Suprapubic skin (tissue), 4 donors: Measurements from ENCODE around the gene TIMP2. TPM values are rescaled to one million over a fixed set of nuclear protein-coding genes. Genes with fewer than 3 reads are reported as not detected.
"Not testable (repeated sequence)": the region's sequence is repeated elsewhere in the genome, so short reads cannot be mapped to it uniquely, and the experiment has no call there.

Source experiments
- DNase-seq, 2 donors: peaks; one replicate each; pipeline ENCODE4 v3.0.0-alpha.2; 2019; ENCODE audit warnings: low spot score in 2 of 2
- H3K27ac ChIP-seq: fragments of 200-600 bp; sonication (generic); one replicate; pipeline ENCODE4 v1.5.1; 2019
- H3K27me3 ChIP-seq: fragments of 200-600 bp; sonication (generic); one replicate; pipeline ENCODE4 v1.5.1; 2019
- H3K36me3 ChIP-seq: fragments of 200-600 bp; sonication (generic); one replicate; pipeline ENCODE4 v1.5.1; 2019
- H3K4me1 ChIP-seq: fragments of 200-600 bp; sonication (generic); one replicate; pipeline ENCODE4 v1.5.1; 2019
- H3K4me3 ChIP-seq: fragments of 200-600 bp; sonication (generic); one replicate; pipeline ENCODE4 v1.5.1; 2019; ENCODE audit warnings: mild to moderate bottlenecking
- H3K9me3 ChIP-seq: fragments of 200-600 bp; sonication (generic); one replicate; pipeline ENCODE4 v1.5.1; 2019
- EP300 ChIP-seq: sonication (generic); formaldehyde crosslinking; IDR thresholded peaks from one replicate; pipeline ENCODE4 v1.6.1; 2017; ENCODE audit warnings: antibody characterized with exemption
- POLR2A ChIP-seq, 2 donors: fragments of 450-650 bp; IDR thresholded peaks; one replicate each; pipeline ENCODE4 v1.6.1; 2017; ENCODE audit warnings: antibody characterized with exemption in 2 of 2, mild to moderate bottlenecking in 2 of 2, moderate library complexity in 2 of 2
- POLR2AphosphoS5 ChIP-seq, 3 donors: sonication (generic); formaldehyde crosslinking; IDR thresholded peaks; one replicate each; pipeline ENCODE4 v1.6.1; 2017; ENCODE audit warnings: antibody characterized with exemption in 3 of 3
- WGBS: methylation state at CpG from one replicate; pipeline ENCODE4 v1.1.5; 2018; 5-methylcytosine and 5-hydroxymethylcytosine counted together
- total RNA-seq, 4 donors: library from RNA; depleted of rRNA; stranded (reverse); fragments of >200 nt; gene quantifications; one replicate each; pipeline ENCODE4 v1.1.0, GENCODE V29; 2016
- TF ChIP-seq, protein P1 (sequence below), 2 donors: fragments of 200-600 bp in 1 of 2; fragments of 450-650 bp in 1 of 2; sonication (generic) in 1 of 2; IDR thresholded peaks; one replicate each; pipeline ENCODE4 v1.5.1; 2016 to 2019; ENCODE audit warnings: antibody characterized with exemption in 2 of 2, mild to moderate bottlenecking in 1 of 2, moderate library complexity in 1 of 2

Gene TIMP2
- total RNA-seq, 4 donors from 2014 or later, result 48.4 to 114 (median 76.0) TPM

DNA sequence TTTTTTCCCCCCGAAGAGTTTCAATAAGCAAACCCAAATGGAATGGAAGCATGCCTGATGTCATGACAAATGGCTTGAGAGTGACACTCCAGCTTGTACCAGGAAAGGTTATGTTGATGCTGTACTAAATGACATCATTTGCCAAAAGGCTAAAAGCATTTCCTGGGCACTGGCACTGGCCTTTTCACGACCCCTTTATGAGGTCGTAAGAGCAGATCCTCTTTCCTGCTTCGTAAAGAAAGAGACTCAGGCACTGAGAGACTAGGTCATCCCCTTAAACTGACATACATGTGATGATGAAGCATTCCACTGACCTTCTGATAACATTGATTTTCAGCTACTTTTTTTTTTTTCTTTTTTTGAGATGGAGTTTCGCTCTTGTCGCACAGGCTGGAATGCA is 52.7 kb downstream of the TIMP2 start:
- Histone ChIP-seq H3K27ac (no peak overlapping the region), H3K36me3 (peaks cover 44% of the 10 kb centered on the region), H3K9me3 (no peaks in the 10 kb centered on the region), H3K27me3 (no peaks in the 10 kb centered on the region), H3K4me3 (no peak overlapping the region), H3K4me1 (peaks cover 32% of the 10 kb centered on the region)
- no peak for DNase-seq
- WGBS, result 86% methylated on average over 6 of the region's 6 CpGs
- TF ChIP-seq POLR2A (IDR thresholded peaks at IDR 0.05), result no peak
- TF ChIP-seq, protein P1, sequence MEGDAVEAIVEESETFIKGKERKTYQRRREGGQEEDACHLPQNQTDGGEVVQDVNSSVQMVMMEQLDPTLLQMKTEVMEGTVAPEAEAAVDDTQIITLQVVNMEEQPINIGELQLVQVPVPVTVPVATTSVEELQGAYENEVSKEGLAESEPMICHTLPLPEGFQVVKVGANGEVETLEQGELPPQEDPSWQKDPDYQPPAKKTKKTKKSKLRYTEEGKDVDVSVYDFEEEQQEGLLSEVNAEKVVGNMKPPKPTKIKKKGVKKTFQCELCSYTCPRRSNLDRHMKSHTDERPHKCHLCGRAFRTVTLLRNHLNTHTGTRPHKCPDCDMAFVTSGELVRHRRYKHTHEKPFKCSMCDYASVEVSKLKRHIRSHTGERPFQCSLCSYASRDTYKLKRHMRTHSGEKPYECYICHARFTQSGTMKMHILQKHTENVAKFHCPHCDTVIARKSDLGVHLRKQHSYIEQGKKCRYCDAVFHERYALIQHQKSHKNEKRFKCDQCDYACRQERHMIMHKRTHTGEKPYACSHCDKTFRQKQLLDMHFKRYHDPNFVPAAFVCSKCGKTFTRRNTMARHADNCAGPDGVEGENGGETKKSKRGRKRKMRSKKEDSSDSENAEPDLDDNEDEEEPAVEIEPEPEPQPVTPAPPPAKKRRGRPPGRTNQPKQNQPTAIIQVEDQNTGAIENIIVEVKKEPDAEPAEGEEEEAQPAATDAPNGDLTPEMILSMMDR (IDR thresholded peaks at IDR 0.05), result no peak

DNA sequence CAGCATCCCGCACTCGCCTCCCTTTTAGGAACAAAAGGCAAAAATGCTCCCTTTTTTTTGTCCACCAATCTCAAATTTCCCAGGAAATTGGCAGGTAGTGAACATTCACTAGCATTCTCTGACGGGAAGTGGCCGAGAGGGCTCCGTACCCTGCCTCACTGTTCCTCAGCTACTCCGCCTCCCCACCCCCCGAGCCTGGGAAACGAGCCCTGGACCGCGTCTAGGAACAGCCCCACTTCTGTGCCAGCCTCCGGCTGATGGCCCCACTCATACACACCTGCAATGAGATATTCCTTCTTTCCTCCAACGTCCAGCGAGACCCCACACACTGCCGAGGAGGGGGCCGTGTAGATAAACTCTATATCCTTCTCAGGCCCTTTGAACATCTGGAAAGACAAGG is 54.6 kb downstream of the TIMP2 start:
- TF ChIP-seq EP300, result no peak
- TF ChIP-seq, protein P1 (IDR thresholded peaks at IDR 0.05), result no peak
- TF ChIP-seq POLR2AphosphoS5 (IDR thresholded peaks at IDR 0.05), result no peak
- TF ChIP-seq POLR2A (IDR thresholded peaks at IDR 0.05), result no peak
- Histone ChIP-seq H3K4me3 (no peak overlapping the region), H3K27me3 (no peaks in the 10 kb centered on the region), H3K27ac (no peak overlapping the region), H3K4me1 (peaks cover 33% of the 10 kb centered on the region), H3K36me3 (peaks cover 44% of the 10 kb centered on the region), H3K9me3 (no peaks in the 10 kb centered on the region)
- WGBS, result 80% methylated on average over 15 of the region's 15 CpGs
- no peak for DNase-seq

DNA sequence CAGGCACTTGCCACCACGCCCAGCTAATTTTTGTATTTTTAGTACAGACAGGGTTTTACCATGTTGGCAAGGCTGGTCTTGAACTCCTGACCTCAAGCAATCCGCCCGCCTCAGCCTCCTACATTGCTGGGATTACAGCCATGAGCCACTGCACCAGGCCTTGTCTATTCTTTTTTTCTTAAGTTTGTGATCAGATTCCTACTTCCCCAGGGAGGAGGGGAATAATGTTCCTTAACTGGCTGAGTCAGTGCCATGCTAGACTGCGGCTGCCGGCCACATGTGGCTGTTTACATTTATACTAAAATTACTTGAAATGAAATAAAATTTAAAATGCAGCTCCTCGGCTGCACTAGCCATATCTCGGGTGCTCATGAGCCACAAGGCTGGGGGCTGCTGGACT is 56.8 kb downstream of the TIMP2 start:
- H3K36me3 ChIP-seq, result peaks cover 40% of the 10 kb centered on the region
- H3K27me3 ChIP-seq, result no peaks in the 10 kb centered on the region
- no peak overlapping the region for H3K27ac ChIP-seq
- 62% methylated on average over 7 of the region's 7 CpGs for WGBS
- no peaks in the 10 kb centered on the region for H3K9me3 ChIP-seq
- TF ChIP-seq POLR2A (IDR thresholded peaks at IDR 0.05) (no peak), POLR2AphosphoS5 (IDR thresholded peaks at IDR 0.05) (no peak), EP300 (no peak)
- TF ChIP-seq, protein P1 (IDR thresholded peaks at IDR 0.05), result no peak
- H3K4me1 ChIP-seq, result peaks cover 27% of the 10 kb centered on the region
- H3K4me3 ChIP-seq, result no peak overlapping the region
- no peak for DNase-seq

DNA sequence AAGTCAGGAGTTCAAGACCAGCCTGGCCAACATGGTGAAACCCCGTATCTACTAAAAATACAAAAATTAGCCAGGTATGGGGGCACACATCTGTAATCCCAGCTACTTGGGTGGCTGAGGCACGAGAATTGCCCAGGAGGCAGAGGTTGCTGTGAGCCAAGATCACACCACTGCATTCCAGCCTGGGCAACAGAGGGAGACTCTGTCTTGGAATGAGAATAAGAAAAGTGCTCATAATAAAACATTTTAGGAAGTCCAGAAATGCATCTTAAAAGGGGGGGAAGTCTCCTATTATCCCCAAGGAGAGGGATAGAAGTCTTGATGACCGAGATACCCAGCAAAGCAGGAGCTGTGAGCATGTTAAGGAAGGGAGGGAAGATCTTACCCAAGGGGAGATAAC is 58.1 kb downstream of the TIMP2 start:
- WGBS, result 80% methylated on average over 3 of the region's 3 CpGs
- not testable (repeated sequence) for DNase-seq, H3K4me3 ChIP-seq, H3K9me3 ChIP-seq, H3K27me3 ChIP-seq
- H3K4me1 ChIP-seq, result peaks cover 33% of the 10 kb centered on the region
- H3K36me3 ChIP-seq, result peaks cover 27% of the 10 kb centered on the region
- peak overlapping the region; percentile 51 for H3K27ac ChIP-seq

DNA sequence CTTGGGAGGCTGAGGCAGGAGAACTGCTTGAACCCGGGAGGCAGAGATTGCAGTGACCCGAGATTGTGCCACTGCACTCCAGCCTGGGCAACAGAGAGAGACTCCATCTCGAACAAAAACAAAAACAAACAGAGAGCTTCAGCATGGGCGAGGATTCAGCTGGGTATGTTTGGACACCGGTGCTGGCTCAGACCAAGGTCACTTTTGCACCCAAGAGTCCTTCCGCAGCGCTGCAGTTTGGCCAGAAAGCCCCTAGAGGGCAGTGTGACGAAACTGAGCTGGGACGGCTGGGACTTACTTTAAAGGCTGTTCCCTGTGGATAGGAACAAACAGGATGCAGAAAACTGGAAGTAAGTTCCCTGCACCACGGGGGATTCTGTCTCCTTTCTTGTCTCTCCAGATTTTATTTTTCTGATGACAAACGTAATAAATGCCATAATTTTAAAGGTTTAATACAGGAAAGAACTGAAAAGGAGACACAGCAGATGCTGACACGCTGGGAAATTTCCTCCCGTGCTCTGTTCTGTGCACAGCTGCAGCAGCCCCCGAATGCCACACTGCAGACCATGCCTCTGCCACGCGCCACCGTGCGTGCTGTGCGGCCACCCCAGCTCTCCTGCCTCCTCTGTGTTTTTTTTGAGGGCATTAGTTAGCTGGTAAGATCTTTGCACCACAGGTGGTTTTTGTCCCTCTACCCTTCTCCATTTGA is 59.4 kb downstream of the TIMP2 start:
- no peaks in the 10 kb centered on the region for H3K27me3 ChIP-seq
- H3K4me1 ChIP-seq, result peaks cover 41% of the 10 kb centered on the region
- DNase-seq, result peak in 1 of 2 donors; percentile 84
- WGBS, result 25% methylated on average over 19 of the region's 19 CpGs
- peak overlapping the region; percentile 15 for H3K27ac ChIP-seq
- H3K36me3 ChIP-seq, result peaks cover 21% of the 10 kb centered on the region
- peak overlapping the region; percentile 11 for H3K4me3 ChIP-seq
- no peaks in the 10 kb centered on the region for H3K9me3 ChIP-seq
- peak in 1 of 3 donors; percentile 21 for TF ChIP-seq POLR2AphosphoS5 (IDR thresholded peaks at IDR 0.05)
- TF ChIP-seq, protein P1 (IDR thresholded peaks at IDR 0.05), result peak; percentile 79 to 89
- TF ChIP-seq POLR2A (IDR thresholded peaks at IDR 0.05), result no peak

DNA sequence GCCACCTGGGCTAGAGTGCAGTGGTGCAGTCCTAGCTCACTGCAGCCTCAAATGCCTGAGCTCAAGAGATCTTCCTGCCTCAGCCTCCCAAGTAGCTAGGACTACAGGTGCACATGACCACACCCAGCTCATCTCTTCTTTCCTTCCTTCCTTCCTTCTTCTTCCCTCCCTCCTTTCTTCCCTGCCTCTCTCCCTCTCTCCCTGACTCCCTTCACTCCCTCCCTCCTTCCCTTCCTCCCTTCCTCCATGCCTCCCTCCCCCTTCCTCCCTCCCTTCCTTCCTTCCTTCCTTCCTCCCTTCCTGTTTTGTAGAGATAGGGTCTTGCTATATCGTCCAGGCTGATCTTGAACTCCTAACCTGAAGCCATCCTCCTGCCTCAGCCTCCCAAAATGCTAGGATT is 61.1 kb downstream of the TIMP2 start:
- H3K9me3 ChIP-seq, result no peaks in the 10 kb centered on the region
- no peak overlapping the region for H3K27ac ChIP-seq

More for the DNA sequence above, 61.1 kb downstream of the TIMP2 start:
- H3K36me3 ChIP-seq, result peaks cover 10% of the 10 kb centered on the region
- DNase-seq, result no peak
- TF ChIP-seq POLR2A (IDR thresholded peaks at IDR 0.05) (no peak), POLR2AphosphoS5 (IDR thresholded peaks at IDR 0.05) (no peak), EP300 (no peak)
- TF ChIP-seq, protein P1 (IDR thresholded peaks at IDR 0.05), result no peak
- no peaks in the 10 kb centered on the region for H3K27me3 ChIP-seq
- 70% methylated on average over 1 of the region's 1 CpG for WGBS
- no peak overlapping the region for H3K4me3 ChIP-seq
- peaks cover 41% of the 10 kb centered on the region for H3K4me1 ChIP-seq
